A673 (cell line): ENCODE results near the gene ERG. TPM values are rescaled to one million over a fixed set of nuclear protein-coding genes. Genes with fewer than 3 reads are reported as not detected.

ENCODE experiments used
- BruUV-seq: library from RNA; stranded (reverse); fragments of 400-500 nt; replicated peaks from 2 replicates; lab custom pipeline; 2021; lab: Mats Ljungman, UMichigan
- CTCF ChIA-PET: fragments of 300-600 bp; sonication (Branson Sonifier 250); formaldehyde crosslinking; loops from one replicate; lab custom pipeline; 2022; ENCODE audit warnings: antibody characterized with exemption; lab: Charles Lee
- POLR2A ChIA-PET: fragments of 300-600 bp; sonication (Branson Sonifier 250); formaldehyde crosslinking; loops from one replicate; lab custom pipeline; 2022; ENCODE audit warnings: antibody characterized with exemption; ENCODE audit not compliant: low non-redundant PET; lab: Charles Lee
- DNase-seq: peaks from one replicate; pipeline ENCODE4 v3.0.0-alpha.2; 2015; ENCODE audit warnings: low spot score
- H3K27ac ChIP-seq: fragments of 200-600 bp; sonication (generic); 2 replicates; pipeline ENCODE4 v1.5.1; 2016; ENCODE audit warnings: mixed run types, low read depth, mild to moderate bottlenecking, mixed read lengths, antibody characterized with exemption, low read length; ENCODE audit not compliant: poor library complexity, severe bottlenecking
- H3K27me3 ChIP-seq: fragments of 200-600 bp; sonication (generic); replicated peaks from 2 replicates; pipeline ENCODE4 v1.6.1; 2017; ENCODE audit warnings: mixed run types, low read depth, mild to moderate bottlenecking, mixed read lengths, antibody characterized with exemption, low read length; ENCODE audit not compliant: insufficient read depth, poor library complexity
- H3K36me3 ChIP-seq: fragments of 200-600 bp; sonication (generic); 2 replicates; pipeline ENCODE4 v1.6.1; 2016; ENCODE audit warnings: mixed run types, mild to moderate bottlenecking, mixed read lengths, antibody characterized with exemption, low read length; ENCODE audit not compliant: insufficient read depth, poor library complexity, severe bottlenecking
- H3K4me1 ChIP-seq: fragments of 200-600 bp; sonication (generic); 2 replicates; pipeline ENCODE4 v1.6.1; 2017; ENCODE audit warnings: mixed run types, mild to moderate bottlenecking, mixed read lengths, antibody characterized with exemption, low read length; ENCODE audit not compliant: insufficient read depth, poor library complexity, severe bottlenecking
- H3K4me3 ChIP-seq: fragments of 200-600 bp; sonication (generic); 2 replicates; pipeline ENCODE4 v1.5.1; 2016; ENCODE audit warnings: low read depth, mixed run types, mild to moderate bottlenecking, mixed read lengths, low read length; ENCODE audit not compliant: poor library complexity, severe bottlenecking
- H3K9me3 ChIP-seq: fragments of 200-600 bp; sonication (generic); 2 replicates; pipeline ENCODE4 v1.6.1; 2016; ENCODE audit warnings: mixed run types, low read depth, mild to moderate bottlenecking, mixed read lengths, antibody characterized with exemption, low read length; ENCODE audit not compliant: poor library complexity, severe bottlenecking
- CTCF ChIP-seq: fragments of 300-800, 200-600 bp; sonication (generic); conservative IDR thresholded peaks from 2 replicates; pipeline ENCODE4 v1.5.1; 2017; ENCODE audit warnings: low read depth, mild to moderate bottlenecking, antibody characterized with exemption, low read length, moderate library complexity, mixed read lengths
- EZH2 ChIP-seq: fragments of 200-600 bp; sonication (generic); IDR thresholded peaks from 2 replicates; pipeline ENCODE4 v1.6.1; 2017; ENCODE audit warnings: borderline replicate concordance, low read depth, mild to moderate bottlenecking, mixed read lengths, antibody characterized with exemption, low read length; ENCODE audit not compliant: poor library complexity, severe bottlenecking
- intact Hi-C: fragments of 100-400 bp; cut with micrococcal nuclease; formaldehyde crosslinking; loops from one replicate; pipeline ENCODE4 v1.10.0; 2022; ENCODE audit not compliant: unreplicated experiment
- total RNA-seq: library from RNA; stranded (reverse); gene quantifications from 2 replicates; pipeline ENCODE4 v1.2.3, GENCODE V29; 2021

Gene ERG
- total RNA-seq, 1 experiment from 2014 or later = not detected

GRCh38 chr21:38487901-38488639 lies 10.2 kb downstream of the ERG start:
- intact Hi-C loops = no loop called here
- BruUV-seq = no TSS peak
- POLR2A ChIA-PET = no interaction called here

GRCh38 chr21:38486706-38487105 lies 11.6 kb downstream of the ERG start:
- no TSS peak for BruUV-seq
- Histone ChIP-seq H3K4me3 (no peak overlapping the region), H3K27ac (no peak overlapping the region), H3K36me3 (no peaks in the 10 kb centered on the region), H3K9me3 (no peaks in the 10 kb centered on the region), H3K4me1 (no peaks in the 10 kb centered on the region), H3K27me3 (no peaks in the 10 kb centered on the region)
- DNase-seq = no peak
- no peak for TF ChIP-seq CTCF
- TF ChIP-seq EZH2 = no peak
- ChIA-PET CTCF (no interaction called here), POLR2A (no interaction called here)
- intact Hi-C loops = no loop called here

More at GRCh38 chr21:38487901-38488639, 10.2 kb downstream of the ERG start:
- TF ChIP-seq CTCF (no peak), EZH2 (no peak)
- Histone ChIP-seq H3K4me1 (no peaks in the 10 kb centered on the region), H3K27me3 (no peaks in the 10 kb centered on the region), H3K27ac (no peak overlapping the region), H3K36me3 (no peaks in the 10 kb centered on the region), H3K9me3 (no peaks in the 10 kb centered on the region), H3K4me3 (no peak overlapping the region)
- CTCF ChIA-PET = no interaction called here
- no peak for DNase-seq

GRCh38 chr21:38486221-38486620 lies 12.1 kb downstream of the ERG start:
- BruUV-seq = no TSS peak
- Histone ChIP-seq H3K4me1 (no peaks in the 10 kb centered on the region), H3K9me3 (no peaks in the 10 kb centered on the region), H3K27ac (no peak overlapping the region), H3K36me3 (no peaks in the 10 kb centered on the region), H3K27me3 (no peaks in the 10 kb centered on the region), H3K4me3 (no peak overlapping the region)
- ChIA-PET CTCF (no interaction called here), POLR2A (no interaction called here)
- intact Hi-C loops = no loop called here
- TF ChIP-seq CTCF = no peak
- TF ChIP-seq EZH2 = no peak
- no peak for DNase-seq
